Activated CD8-positive, alpha-beta T cell treated with anti-CD3 and anti-CD28 coated beads for 36 hours (primary cell): Measurements from ENCODE around the gene STAB2. TPM values are rescaled to one million over a fixed set of nuclear protein-coding genes. Genes with fewer than 3 reads are reported as not detected.

Experiments used
- ATAC-seq: fragments of 200-7000 bp; cut with Tn5 transposase; one replicate; pipeline ENCODE4 v1.10.0; 2021; ENCODE audit warnings: mild to moderate bottlenecking, moderate library complexity
- CTCF ChIA-PET: fragments of 350-600 bp; sonication (Branson Sonifier 250); formaldehyde crosslinking; loops from one replicate; lab custom pipeline; 2021; ENCODE audit warnings: antibody characterized with exemption; lab: Charles Lee
- POLR2A ChIA-PET: fragments of 350-600 bp; sonication (Branson Sonifier 250); formaldehyde crosslinking; loops from one replicate; lab custom pipeline; 2021; ENCODE audit warnings: antibody characterized with exemption; lab: Charles Lee
- DNase-seq: peaks from one replicate; pipeline ENCODE4 v3.0.0-alpha.2; 2020
- H3K27ac Mint-ChIP-seq: one replicate; pipeline ENCODE4 v1.8.0; 2021; ENCODE audit warnings: mild to moderate bottlenecking, mixed read lengths
- H3K27me3 Mint-ChIP-seq: one replicate; pipeline ENCODE4 v1.8.0; 2021; ENCODE audit warnings: mixed read lengths
- H3K36me3 Mint-ChIP-seq: one replicate; pipeline ENCODE4 v1.8.0; 2021; ENCODE audit warnings: low read depth, mixed read lengths
- H3K4me1 Mint-ChIP-seq: one replicate; pipeline ENCODE4 v1.8.0; 2021; ENCODE audit warnings: low read depth, mixed read lengths
- H3K4me3 Mint-ChIP-seq: one replicate; pipeline ENCODE4 v1.8.0; 2021; ENCODE audit warnings: mild to moderate bottlenecking, moderate library complexity, mixed read lengths
- H3K9me3 Mint-ChIP-seq: one replicate; pipeline ENCODE4 v1.8.0; 2021; ENCODE audit warnings: mixed read lengths
- intact Hi-C: fragments of 100-400 bp; cut with micrococcal nuclease; formaldehyde crosslinking; loops from one replicate; pipeline ENCODE4 v1.10.0; 2022
- total RNA-seq, 2 experiments: library from RNA; stranded (reverse); gene quantifications; one replicate each; pipeline ENCODE4 v1.2.3, GENCODE V29; 2021
- TF ChIP-seq, protein P1 (sequence below): fragments of 200-600 bp; IDR thresholded peaks from one replicate; pipeline ENCODE4 v1.8.0; 2022; ENCODE audit warnings: antibody characterized with exemption, mild to moderate bottlenecking

The STAB2 gene
- total RNA-seq, 2 experiments from 2014 or later = not detected

DNA sequence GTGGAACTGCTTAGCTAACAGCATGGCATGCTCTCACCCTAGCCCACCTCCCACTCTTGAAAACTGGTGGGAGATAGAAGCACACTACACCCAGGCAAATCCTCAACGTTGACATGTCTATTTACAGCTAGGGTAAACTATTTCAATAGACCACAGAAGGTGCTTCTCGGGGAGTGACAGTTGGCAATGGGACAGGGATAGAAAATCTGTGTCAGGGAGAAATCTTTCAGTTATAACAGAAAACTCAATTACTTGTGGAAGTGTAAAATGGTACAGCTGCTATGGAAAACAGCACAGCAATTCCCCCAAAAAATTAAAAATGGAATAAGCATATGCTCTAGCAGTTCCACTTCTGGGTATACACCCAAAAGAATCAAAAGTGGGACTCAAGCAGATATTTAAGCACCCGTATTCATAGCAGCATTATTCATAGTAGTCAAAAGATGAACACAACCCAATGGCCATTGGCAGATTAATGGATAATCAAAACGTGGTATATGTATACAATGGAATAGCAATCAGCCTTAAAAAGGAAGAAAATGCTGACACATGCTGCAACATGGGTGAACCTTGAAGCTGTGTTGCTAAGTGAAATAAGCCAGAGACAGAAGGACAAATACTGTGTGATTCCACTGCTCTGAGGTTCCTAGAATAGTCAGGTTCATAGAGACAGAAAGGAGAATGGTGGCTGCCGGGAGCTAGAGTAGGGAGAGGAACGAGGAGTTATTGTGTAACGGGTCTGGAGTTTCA, 92.5 kb downstream of the STAB2 start:
- Mint-ChIP-seq H3K4me1 (no peaks in the 10 kb centered on the region), H3K27me3 (no peaks in the 10 kb centered on the region), H3K9me3 (no peaks in the 10 kb centered on the region), H3K36me3 (no peaks in the 10 kb centered on the region), H3K27ac (no peak overlapping the region), H3K4me3 (no peak overlapping the region)
- intact Hi-C loops = no loop called here
- ATAC-seq (no peak), DNase-seq (no peak)
- TF ChIP-seq, protein P1, sequence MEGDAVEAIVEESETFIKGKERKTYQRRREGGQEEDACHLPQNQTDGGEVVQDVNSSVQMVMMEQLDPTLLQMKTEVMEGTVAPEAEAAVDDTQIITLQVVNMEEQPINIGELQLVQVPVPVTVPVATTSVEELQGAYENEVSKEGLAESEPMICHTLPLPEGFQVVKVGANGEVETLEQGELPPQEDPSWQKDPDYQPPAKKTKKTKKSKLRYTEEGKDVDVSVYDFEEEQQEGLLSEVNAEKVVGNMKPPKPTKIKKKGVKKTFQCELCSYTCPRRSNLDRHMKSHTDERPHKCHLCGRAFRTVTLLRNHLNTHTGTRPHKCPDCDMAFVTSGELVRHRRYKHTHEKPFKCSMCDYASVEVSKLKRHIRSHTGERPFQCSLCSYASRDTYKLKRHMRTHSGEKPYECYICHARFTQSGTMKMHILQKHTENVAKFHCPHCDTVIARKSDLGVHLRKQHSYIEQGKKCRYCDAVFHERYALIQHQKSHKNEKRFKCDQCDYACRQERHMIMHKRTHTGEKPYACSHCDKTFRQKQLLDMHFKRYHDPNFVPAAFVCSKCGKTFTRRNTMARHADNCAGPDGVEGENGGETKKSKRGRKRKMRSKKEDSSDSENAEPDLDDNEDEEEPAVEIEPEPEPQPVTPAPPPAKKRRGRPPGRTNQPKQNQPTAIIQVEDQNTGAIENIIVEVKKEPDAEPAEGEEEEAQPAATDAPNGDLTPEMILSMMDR = no peak
- POLR2A ChIA-PET = no interaction called here
- CTCF ChIA-PET = no interaction called here

DNA sequence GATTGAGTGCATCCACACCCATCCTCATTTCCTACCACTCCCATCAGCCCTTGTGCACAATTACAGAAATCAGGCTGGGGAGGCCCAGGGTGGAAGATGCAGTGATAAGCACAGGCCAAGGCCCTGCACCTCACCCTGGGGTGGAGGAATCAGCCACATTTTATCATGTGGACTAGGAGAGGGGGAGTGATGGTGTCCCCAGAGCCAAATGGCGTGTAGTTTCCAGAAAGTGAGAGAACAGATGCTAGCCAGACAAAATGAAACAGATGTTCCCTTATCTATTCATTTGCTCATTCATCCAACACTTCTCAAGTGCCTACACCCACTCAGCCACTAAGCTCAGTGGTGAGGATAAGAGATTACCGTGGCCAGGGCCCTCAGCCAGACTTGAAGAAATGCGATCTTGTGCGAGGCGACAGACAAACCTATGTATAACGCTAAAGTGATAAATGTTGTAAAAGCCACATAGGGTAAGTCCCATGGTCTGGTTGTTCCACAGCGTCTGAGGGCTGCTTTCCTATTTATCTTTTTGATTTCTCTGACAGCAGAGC, 93.6 kb downstream of the STAB2 start:
- no peak overlapping the region for H3K4me3 Mint-ChIP-seq
- no peaks in the 10 kb centered on the region for H3K4me1 Mint-ChIP-seq
- no peak overlapping the region for H3K27ac Mint-ChIP-seq
- H3K9me3 Mint-ChIP-seq = no peaks in the 10 kb centered on the region
- no peaks in the 10 kb centered on the region for H3K36me3 Mint-ChIP-seq
- no peak for ATAC-seq
- TF ChIP-seq, protein P1 = no peak
- no peaks in the 10 kb centered on the region for H3K27me3 Mint-ChIP-seq
- peak; percentile 11 for DNase-seq
- ChIA-PET CTCF (no interaction called here), POLR2A (no interaction called here)
- intact Hi-C loops = no loop called here

DNA sequence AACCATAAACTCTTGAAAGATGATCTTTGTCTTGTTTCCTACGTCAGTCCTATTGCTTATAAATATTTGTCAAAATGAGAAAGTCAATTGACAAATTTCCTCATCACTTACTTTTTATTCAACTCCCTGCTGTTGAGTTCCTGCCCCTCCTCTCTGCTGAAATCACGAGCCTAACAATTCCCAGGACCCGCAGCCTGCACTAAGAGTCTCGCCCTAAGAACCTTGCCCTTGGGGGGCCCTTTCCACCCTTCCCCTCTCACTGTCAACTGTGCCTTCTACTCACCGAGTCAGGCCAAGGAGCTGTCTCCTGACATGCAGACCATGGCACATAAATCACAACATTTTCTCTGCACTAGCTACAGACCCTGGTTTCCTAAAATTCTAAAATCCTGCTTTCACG, 99.0 kb downstream of the STAB2 start:
- H3K36me3 Mint-ChIP-seq = no peaks in the 10 kb centered on the region
- peaks cover 10% of the 10 kb centered on the region for H3K27me3 Mint-ChIP-seq
- H3K4me1 Mint-ChIP-seq = no peaks in the 10 kb centered on the region
- H3K4me3 Mint-ChIP-seq = no peak overlapping the region
- DNase-seq (no peak), ATAC-seq (no peak)
- H3K9me3 Mint-ChIP-seq = no peaks in the 10 kb centered on the region
- H3K27ac Mint-ChIP-seq = no peak overlapping the region
- ChIA-PET POLR2A (no interaction called here), CTCF (interaction anchor here (1.8 to 2.1 kb wide), 2 partner anchors 11 to 53 kb away, joined by 5 to 6 read pairs; no protein-coding TSS in a partner anchor)
- intact Hi-C loops = no loop called here
- TF ChIP-seq, protein P1 = no peak

DNA sequence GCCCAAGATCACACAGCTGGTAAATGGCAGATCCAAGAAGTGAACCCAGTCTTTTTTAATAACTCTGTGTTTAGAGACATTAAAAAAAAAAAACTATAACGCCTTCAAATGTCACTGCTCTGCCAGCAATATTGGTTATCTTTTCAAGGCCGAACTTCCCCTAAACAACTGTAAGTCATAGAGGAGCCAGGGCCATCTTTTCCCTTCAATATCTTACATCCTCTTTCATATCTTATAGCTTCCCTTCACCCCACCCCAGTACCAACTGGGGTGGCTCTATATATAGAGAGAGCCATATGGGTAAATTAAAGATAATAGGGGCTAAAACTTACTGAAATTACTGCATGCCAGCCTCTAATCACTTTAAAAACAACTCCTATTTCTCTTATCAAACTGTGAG, 100.2 kb downstream of the STAB2 start:
- H3K4me1 Mint-ChIP-seq = no peaks in the 10 kb centered on the region
- TF ChIP-seq, protein P1 = no peak
- H3K27ac Mint-ChIP-seq = no peak overlapping the region
- intact Hi-C loops = no loop called here
- no peaks in the 10 kb centered on the region for H3K9me3 Mint-ChIP-seq
- H3K27me3 Mint-ChIP-seq = peaks cover 10% of the 10 kb centered on the region
- ChIA-PET CTCF (no interaction called here), POLR2A (interaction anchor here (0.6 kb wide), 1 partner anchor 18 kb away, joined by 3 read pairs; no protein-coding TSS in a partner anchor)
- DNase-seq (no peak), ATAC-seq (no peak)
- no peak overlapping the region for H3K4me3 Mint-ChIP-seq
- no peaks in the 10 kb centered on the region for H3K36me3 Mint-ChIP-seq

DNA sequence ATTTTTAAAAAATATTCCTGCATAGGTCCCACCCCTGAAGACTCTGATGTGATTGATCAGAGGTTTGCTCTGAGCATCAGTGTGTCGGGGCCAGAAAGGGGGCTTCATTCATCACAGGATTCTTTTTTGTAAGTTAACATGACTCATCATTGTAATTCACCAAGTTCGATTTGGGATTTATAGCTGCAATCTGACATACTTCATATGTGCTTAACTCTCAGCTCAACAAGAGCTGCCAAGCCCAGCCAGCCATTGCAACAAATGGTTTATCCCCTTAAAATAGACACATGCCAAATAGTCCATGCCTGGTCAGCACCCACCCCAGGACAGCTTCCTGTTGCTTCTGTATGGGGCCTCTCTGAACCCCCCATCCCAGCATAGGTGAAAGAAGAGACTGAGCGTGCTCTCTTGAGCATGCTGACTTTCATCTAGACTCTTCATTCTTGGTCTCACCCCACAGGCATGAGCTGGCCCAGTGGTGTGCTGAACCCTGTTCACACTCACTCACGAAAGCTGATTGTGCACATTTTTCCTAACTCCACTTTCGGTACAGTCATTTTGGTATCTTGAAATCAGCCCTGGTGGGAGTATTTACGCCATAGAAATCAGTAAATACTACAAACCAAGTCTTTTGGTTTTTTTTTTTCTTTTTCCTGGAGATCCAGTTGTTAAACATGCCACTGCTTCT, 101.4 kb downstream of the STAB2 start:
- no peak overlapping the region for H3K4me3 Mint-ChIP-seq
- TF ChIP-seq, protein P1 = no peak
- DNase-seq (no peak), ATAC-seq (no peak)
- no peaks in the 10 kb centered on the region for H3K36me3 Mint-ChIP-seq
- H3K27me3 Mint-ChIP-seq = peaks cover 10% of the 10 kb centered on the region
- H3K9me3 Mint-ChIP-seq = no peaks in the 10 kb centered on the region
- no peaks in the 10 kb centered on the region for H3K4me1 Mint-ChIP-seq
- intact Hi-C loops = no loop called here
- H3K27ac Mint-ChIP-seq = no peak overlapping the region
- POLR2A ChIA-PET = no interaction called here
- CTCF ChIA-PET = no interaction called here
